SK-N-SH treated with all-trans-retinoic acid at 6 μM for 48 hours (cell line): ENCODE data around the gene A3GALT2.

Source experiments
- CREB5 ChIP-seq: fragments of 250-450 bp; sonication (Bioruptor Pico); IDR thresholded peaks from 2 replicates; pipeline ENCODE4 v1.5.1; 2020; ENCODE audit warnings: low read depth, mild to moderate bottlenecking, moderate library complexity
- ZC3H10 ChIP-seq: fragments of 250-450 bp; sonication (Bioruptor Pico); IDR thresholded peaks from 2 replicates; pipeline ENCODE4 v1.5.1; 2021; ENCODE audit warnings: mild to moderate bottlenecking, moderate library complexity
- ZFP3 ChIP-seq: fragments of 250-450 bp; sonication (Bioruptor Pico); IDR thresholded peaks from 2 replicates; pipeline ENCODE4 v1.5.0; 2020; ENCODE audit warnings: mild to moderate bottlenecking, moderate library complexity

- TF ChIP-seq ZFP3 (CRISPR knock-in tag) (no peak), ZC3H10 (CRISPR knock-in tag) (no peak), CREB5 (CRISPR knock-in tag) (no peak)
Observed at GRCh38 chr1:33282791-33283190, 38.1 kb downstream of the A3GALT2 start.
